ENCODE data around the gene USP25. TPM values are rescaled to one million over a fixed set of nuclear protein-coding genes. Genes with fewer than 3 reads are reported as not detected.
"Not testable (repeated sequence)": the region's sequence is repeated elsewhere in the genome, so short reads cannot be mapped to it uniquely, and the experiment has no call there.

The USP25 gene
- total RNA-seq, 2 donors from 2014 or later, result 42.9 to 44.7 TPM

GRCh38 chr21:15732996-15733329 is 3.2 kb downstream of the USP25 start:
- H3K4me1 ChIP-seq, result peaks cover 0 to 37% of the 10 kb centered on the region in 2 donors
- H3K27ac ChIP-seq, result peak overlapping the region in 1 of 2 donors; percentile 33

GRCh38 chr21:15735409-15735808 is 5.6 kb downstream of the USP25 start:
- H3K9me3 ChIP-seq, result no peaks in the 10 kb centered on the region
- no peak for DNase-seq (ENCODE audit: low spot score)
- H3K36me3 ChIP-seq, result no peaks in the 10 kb centered on the region
- H3K4me1 ChIP-seq, result peaks cover 0 to 32% of the 10 kb centered on the region in 2 donors
- TF ChIP-seq CTCF (IDR thresholded peaks at IDR 0.05), result no peak
- no peak overlapping the region for H3K27ac ChIP-seq
- no peaks in the 10 kb centered on the region for H3K27me3 ChIP-seq
- H3K4me3 ChIP-seq, result no peak overlapping the region

More at GRCh38 chr21:15732996-15733329, 3.2 kb downstream of the USP25 start:
- H3K36me3 ChIP-seq, result no peaks in the 10 kb centered on the region
- no peak for TF ChIP-seq CTCF (IDR thresholded peaks at IDR 0.05)
- H3K4me3 ChIP-seq, result peak overlapping the region in 1 of 2 donors; percentile 85
- DNase-seq (ENCODE audit: low spot score), result no peak
- no peaks in the 10 kb centered on the region for H3K27me3 ChIP-seq
- H3K9me3 ChIP-seq, result no peaks in the 10 kb centered on the region

- peak overlapping the region in 1 of 2 donors; percentile 23 for H3K4me3 ChIP-seq
- H3K27me3 ChIP-seq; H3K9me3 ChIP-seq; H3K36me3 ChIP-seq; DNase-seq (ENCODE audit: low spot score); H3K27ac ChIP-seq: not testable (repeated sequence)
- peaks cover 0 to 34% of the 10 kb centered on the region in 2 donors for H3K4me1 ChIP-seq
Measured at GRCh38 chr21:15735931-15736330, 6.1 kb downstream of the USP25 start.

- not testable (repeated sequence) for DNase-seq (ENCODE audit: low spot score); H3K36me3 ChIP-seq; H3K27ac ChIP-seq; H3K4me3 ChIP-seq; H3K9me3 ChIP-seq; H3K27me3 ChIP-seq
- H3K4me1 ChIP-seq, result peaks cover 0 to 42% of the 10 kb centered on the region in 2 donors
Measured at GRCh38 chr21:15738779-15739178, 9.0 kb downstream of the USP25 start.

GRCh38 chr21:15740383-15740782 is 10.6 kb downstream of the USP25 start:
- no peak overlapping the region for H3K4me3 ChIP-seq
- no peak for TF ChIP-seq CTCF (IDR thresholded peaks at IDR 0.05)
- no peak overlapping the region for H3K27ac ChIP-seq
- H3K4me1 ChIP-seq, result peaks cover 0 to 32% of the 10 kb centered on the region in 2 donors
- no peaks in the 10 kb centered on the region for H3K27me3 ChIP-seq
- H3K36me3 ChIP-seq, result no peaks in the 10 kb centered on the region
- no peaks in the 10 kb centered on the region for H3K9me3 ChIP-seq
- DNase-seq (ENCODE audit: low spot score), result no peak

- Histone ChIP-seq H3K9me3 (no peaks in the 10 kb centered on the region), H3K4me1 (peaks cover 0 to 21% of the 10 kb centered on the region in 2 donors)
- no peak for DNase-seq (ENCODE audit: low spot score)
Measured at GRCh38 chr21:15741510-15741909, 11.7 kb downstream of the USP25 start.

More at GRCh38 chr21:15741510-15741909, 11.7 kb downstream of the USP25 start:
- H3K27ac ChIP-seq, result no peak overlapping the region
- no peaks in the 10 kb centered on the region for H3K27me3 ChIP-seq
- no peaks in the 10 kb centered on the region for H3K36me3 ChIP-seq
- no peak for TF ChIP-seq CTCF (IDR thresholded peaks at IDR 0.05)
- no peak overlapping the region for H3K4me3 ChIP-seq

Data from right atrium auricular region (tissue), 2 donors.